Ascending aorta (tissue), 2 donors: Measurements from ENCODE around the gene FSCN2. TPM values are rescaled to one million over a fixed set of nuclear protein-coding genes. Genes with fewer than 3 reads are reported as not detected.

Source experiments
- DNase-seq, 2 donors: peaks; one replicate each; pipeline ENCODE4 v3.0.0-alpha.2; 2019; ENCODE audit warnings: low spot score in 2 of 2
- H3K27ac ChIP-seq, 2 donors: fragments of 200-600 bp; sonication (generic); one replicate each; pipeline ENCODE4 v1.5.1; 2016 to 2017; ENCODE audit warnings: mild to moderate bottlenecking in 1 of 2
- H3K27me3 ChIP-seq: fragments of 200-600 bp; sonication (generic); one replicate; pipeline ENCODE4 v1.5.1; 2017
- H3K36me3 ChIP-seq, 2 donors: fragments of 200-600 bp; sonication (generic); one replicate each; pipeline ENCODE4 v1.5.1; 2016
- H3K4me1 ChIP-seq, 2 donors: fragments of 200-600 bp; sonication (generic); one replicate each; pipeline ENCODE4 v1.5.1; 2016 to 2017; ENCODE audit warnings: mild to moderate bottlenecking in 1 of 2
- H3K4me3 ChIP-seq, 2 donors: fragments of 200-600 bp; sonication (generic); one replicate each; pipeline ENCODE4 v1.5.1; 2016 to 2017; ENCODE audit warnings: mild to moderate bottlenecking in 1 of 2
- H3K9me3 ChIP-seq, 2 donors: fragments of 200-600 bp; sonication (generic); one replicate each; pipeline ENCODE4 v1.5.1; 2016
- intact Hi-C: fragments of 100-400 bp; cut with DNase I; formaldehyde crosslinking; loops from one replicate; pipeline ENCODE4 v1.15.1; 2023
- total RNA-seq: library from RNA; depleted of rRNA; stranded (reverse); fragments of >200 nt; gene quantifications from one replicate; pipeline ENCODE4 v1.1.0, GENCODE V29; 2016
- TF ChIP-seq, protein P1 (sequence below), 3 experiments: fragments of 200-600 bp in 2 of 3; fragments of 450-650 bp in 1 of 3; sonication (generic) in 2 of 3; IDR thresholded peaks; one replicate each; pipeline ENCODE4 v1.5.1; 2016 to 2019; ENCODE audit warnings: antibody characterized with exemption in 3 of 3, mild to moderate bottlenecking in 1 of 3, moderate library complexity in 1 of 3

The FSCN2 gene
- total RNA-seq, 1 donor from 2014 or later = not detected

DNA sequence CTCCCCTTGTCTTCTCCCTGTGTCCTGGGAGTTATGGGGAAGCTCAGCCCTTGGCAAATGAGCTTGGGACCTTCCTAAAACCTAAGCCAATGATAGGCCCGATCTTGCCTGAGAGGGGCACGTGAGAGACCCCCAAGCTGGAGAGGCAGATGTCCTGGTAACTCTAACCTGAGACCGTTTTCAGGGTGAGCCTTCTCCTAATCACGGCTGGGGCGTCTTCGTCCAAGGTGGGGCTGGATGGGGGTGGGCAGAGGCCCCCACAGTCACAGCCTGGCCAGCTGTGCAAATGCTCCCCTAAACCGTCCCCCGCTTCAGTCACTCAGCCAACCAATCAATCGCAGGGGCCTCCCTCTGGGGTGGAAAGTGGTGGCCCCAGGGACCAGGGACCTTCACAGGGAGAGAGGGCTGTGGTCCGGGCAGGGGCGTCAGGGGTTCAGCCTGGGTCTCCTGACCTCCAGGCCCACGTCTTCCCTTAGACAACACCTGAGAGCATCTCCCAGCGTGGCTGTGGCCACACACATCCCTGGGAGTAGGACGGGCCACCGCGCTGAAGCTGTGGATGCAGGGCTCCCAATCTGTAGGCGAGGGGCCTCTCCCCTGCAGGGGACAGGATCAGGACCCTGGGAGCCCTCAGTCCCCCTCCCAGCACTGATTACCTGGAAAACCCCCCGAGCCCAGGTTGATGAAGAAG lies 46.2 kb upstream of the FSCN2 start:
- no peak overlapping the region for H3K27ac ChIP-seq

DNA sequence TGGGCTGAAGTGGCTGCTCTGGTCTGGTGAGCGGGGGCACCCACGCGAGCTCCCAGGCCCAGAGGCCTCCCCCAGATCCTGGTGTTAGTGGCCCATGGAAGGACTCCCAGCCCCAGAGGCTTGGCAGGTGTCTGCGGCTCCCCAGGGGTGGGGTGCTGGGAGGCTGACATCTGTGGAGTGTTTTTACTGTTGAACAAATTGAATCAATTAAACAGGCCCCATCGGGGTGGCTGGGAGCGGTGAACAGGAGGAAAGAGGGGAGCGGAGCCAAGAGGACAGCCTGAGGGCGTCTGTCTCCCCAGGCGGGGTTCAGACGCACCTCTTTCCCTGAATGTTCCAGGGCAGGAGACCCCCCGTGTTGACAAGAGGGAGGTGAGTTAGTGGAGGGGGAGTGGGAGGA lies 45.5 kb upstream of the FSCN2 start:
- peaks cover 5 to 34% of the 10 kb centered on the region in 2 donors for H3K4me1 ChIP-seq
- H3K9me3 ChIP-seq = no peaks in the 10 kb centered on the region
- H3K27ac ChIP-seq = no peak overlapping the region
- TF ChIP-seq, protein P1, sequence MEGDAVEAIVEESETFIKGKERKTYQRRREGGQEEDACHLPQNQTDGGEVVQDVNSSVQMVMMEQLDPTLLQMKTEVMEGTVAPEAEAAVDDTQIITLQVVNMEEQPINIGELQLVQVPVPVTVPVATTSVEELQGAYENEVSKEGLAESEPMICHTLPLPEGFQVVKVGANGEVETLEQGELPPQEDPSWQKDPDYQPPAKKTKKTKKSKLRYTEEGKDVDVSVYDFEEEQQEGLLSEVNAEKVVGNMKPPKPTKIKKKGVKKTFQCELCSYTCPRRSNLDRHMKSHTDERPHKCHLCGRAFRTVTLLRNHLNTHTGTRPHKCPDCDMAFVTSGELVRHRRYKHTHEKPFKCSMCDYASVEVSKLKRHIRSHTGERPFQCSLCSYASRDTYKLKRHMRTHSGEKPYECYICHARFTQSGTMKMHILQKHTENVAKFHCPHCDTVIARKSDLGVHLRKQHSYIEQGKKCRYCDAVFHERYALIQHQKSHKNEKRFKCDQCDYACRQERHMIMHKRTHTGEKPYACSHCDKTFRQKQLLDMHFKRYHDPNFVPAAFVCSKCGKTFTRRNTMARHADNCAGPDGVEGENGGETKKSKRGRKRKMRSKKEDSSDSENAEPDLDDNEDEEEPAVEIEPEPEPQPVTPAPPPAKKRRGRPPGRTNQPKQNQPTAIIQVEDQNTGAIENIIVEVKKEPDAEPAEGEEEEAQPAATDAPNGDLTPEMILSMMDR (IDR thresholded peaks at IDR 0.05) = no peak
- no peak for DNase-seq
- intact Hi-C loops = no loop called here
- H3K27me3 ChIP-seq = no peaks in the 10 kb centered on the region
- no peaks in the 10 kb centered on the region for H3K36me3 ChIP-seq
- H3K4me3 ChIP-seq = no peak overlapping the region

More for the DNA sequence above, 46.2 kb upstream of the FSCN2 start:
- intact Hi-C loops = loop anchor here (1.0 to 2.0 kb wide), 4 partner anchors 53 to 135 kb away; partner anchors contain the start of gene FAAP100
- Histone ChIP-seq H3K4me1 (peaks cover 5 to 32% of the 10 kb centered on the region in 2 donors), H3K9me3 (no peaks in the 10 kb centered on the region), H3K27me3 (no peaks in the 10 kb centered on the region), H3K36me3 (no peaks in the 10 kb centered on the region), H3K4me3 (peak overlapping the region; percentile 42 to 73)
- TF ChIP-seq, protein P1 (IDR thresholded peaks at IDR 0.05) = no peak
- no peak for DNase-seq

DNA sequence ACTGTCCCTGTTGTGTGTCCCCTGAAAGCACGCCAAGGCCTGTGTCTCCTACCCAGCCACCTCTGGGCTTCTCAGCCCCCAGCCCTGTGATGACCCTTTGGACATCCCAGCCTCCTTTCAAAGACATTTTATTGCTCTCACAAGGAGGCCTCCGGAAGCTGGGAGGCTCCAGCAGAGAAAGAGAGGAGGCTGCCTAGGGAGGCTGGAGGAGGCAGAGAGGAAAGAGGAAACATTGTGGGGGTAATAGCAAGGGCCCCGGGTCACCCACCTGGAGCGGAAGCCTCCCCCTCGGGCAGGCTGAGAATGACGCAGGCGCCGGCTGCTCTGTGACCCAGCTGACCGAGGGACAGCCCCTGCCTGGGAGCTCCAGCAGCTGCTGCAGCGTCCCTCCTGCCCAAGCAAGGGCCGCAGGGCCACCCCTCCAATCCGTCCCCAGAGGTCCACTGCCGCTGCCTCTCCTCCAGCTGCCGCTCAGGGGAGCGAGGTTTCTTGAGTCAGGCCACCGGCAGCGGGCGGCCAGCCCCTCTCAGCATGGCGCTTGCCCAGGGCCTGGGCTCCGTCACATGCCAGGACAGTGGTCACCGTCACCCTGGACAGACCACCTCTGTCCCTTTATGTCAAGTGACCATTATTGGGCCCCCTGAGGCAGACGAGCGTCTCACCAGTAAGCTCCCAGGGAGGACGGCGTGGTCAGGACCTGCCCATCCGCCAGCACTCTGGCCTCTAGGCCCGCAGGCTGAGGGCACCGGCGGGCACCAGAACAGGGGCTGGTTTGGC lies 44.9 kb upstream of the FSCN2 start:
- TF ChIP-seq, protein P1 (IDR thresholded peaks at IDR 0.05) = no peak
- H3K4me3 ChIP-seq = peak overlapping the region; percentile 51 to 62
- H3K36me3 ChIP-seq = no peaks in the 10 kb centered on the region
- H3K4me1 ChIP-seq = peaks cover 7 to 34% of the 10 kb centered on the region in 2 donors
- H3K9me3 ChIP-seq = no peaks in the 10 kb centered on the region
- intact Hi-C loops = no loop called here
- DNase-seq = no peak
- no peak overlapping the region for H3K27ac ChIP-seq
- no peaks in the 10 kb centered on the region for H3K27me3 ChIP-seq

DNA sequence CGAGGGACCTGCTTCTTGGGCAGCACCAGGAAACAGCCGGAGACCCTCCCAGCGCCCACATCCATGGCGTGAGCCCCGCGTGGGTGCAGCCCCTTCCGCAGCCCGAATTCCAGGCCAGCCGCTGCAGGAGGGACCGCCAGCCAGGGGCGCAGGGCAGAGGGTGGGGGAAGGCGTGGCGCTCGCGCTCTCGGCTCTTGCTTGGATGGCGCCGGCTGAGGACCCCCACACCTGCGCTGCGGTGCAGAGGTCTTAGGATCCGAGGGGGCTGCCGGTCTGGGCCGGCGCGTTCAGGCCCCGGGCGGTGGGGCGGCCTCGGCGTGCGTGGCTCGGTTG lies 44.3 kb upstream of the FSCN2 start:
- intact Hi-C loops = loop anchor here (1.0 kb wide), 3 partner anchors 82 to 229 kb away; no protein-coding TSS in a partner anchor
- TF ChIP-seq, protein P1 (IDR thresholded peaks at IDR 0.05) = no peak
- H3K27me3 ChIP-seq = no peaks in the 10 kb centered on the region
- H3K36me3 ChIP-seq = no peaks in the 10 kb centered on the region
- H3K4me1 ChIP-seq = peaks cover 11 to 37% of the 10 kb centered on the region in 2 donors
- H3K4me3 ChIP-seq = peak overlapping the region; percentile 51 to 62
- no peaks in the 10 kb centered on the region for H3K9me3 ChIP-seq
- H3K27ac ChIP-seq = no peak overlapping the region
- DNase-seq = no peak

DNA sequence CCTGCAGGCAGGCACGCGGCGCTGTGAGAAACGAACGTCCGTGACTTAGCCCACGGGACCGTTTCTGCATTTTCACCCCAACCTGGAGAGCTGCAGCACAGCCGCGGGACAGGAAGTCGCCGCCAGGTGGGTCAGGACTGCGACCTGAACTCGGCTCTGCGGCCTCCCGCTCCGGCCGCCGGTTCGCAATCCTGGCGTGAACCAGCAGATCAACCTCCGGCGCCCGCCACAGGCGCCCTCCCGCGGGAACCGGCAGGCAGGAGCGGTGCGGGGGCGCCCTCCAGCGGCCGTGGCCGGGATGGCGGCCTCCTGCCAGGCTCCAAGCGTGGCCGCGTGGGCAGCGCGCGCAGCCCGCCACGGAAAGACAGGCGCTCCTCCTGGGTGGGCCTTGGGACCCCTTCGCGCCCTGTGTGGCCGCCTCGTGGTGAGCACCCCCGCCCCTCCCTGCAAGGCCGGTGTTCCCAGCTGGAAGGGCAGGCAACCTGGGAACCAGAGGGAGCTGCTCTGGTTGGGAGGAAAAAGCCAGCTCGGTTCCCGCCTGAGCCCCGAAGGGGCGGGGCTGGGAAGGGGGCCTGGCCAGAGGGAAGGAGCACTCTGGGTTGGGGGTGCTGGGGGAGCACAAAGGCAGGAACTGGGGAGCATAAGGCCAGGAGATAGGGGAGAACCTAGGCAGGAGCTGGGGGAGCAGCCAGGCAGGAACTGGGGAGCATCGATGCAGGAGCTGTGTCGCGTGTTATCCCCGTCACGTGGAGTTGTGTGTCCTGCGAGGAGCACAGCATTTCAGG lies 43.8 kb upstream of the FSCN2 start:
- TF ChIP-seq, protein P1 (IDR thresholded peaks at IDR 0.05) = peak; percentile 86 to 100 (median 90)
- intact Hi-C loops = loop anchor here (1.0 kb wide), 3 partner anchors 82 to 229 kb away; no protein-coding TSS in a partner anchor
- no peaks in the 10 kb centered on the region for H3K36me3 ChIP-seq
- peak overlapping the region; percentile 51 to 62 for H3K4me3 ChIP-seq
- no peak overlapping the region for H3K27ac ChIP-seq
- H3K27me3 ChIP-seq = no peaks in the 10 kb centered on the region
- H3K4me1 ChIP-seq = peaks cover 11 to 37% of the 10 kb centered on the region in 2 donors
- peak; percentile 49 to 93 for DNase-seq
- H3K9me3 ChIP-seq = no peaks in the 10 kb centered on the region
